T-helper 1 cell treated with Interleukin-12 subunit alpha and Interleukin-12 subunit beta and Interleukin-4 antibody, amounts not matched to agents 30 μg/mL and 1 μg/mL, for 36 hours (primary cell): ENCODE measurements around the gene PRSS27.
"Not testable (repeated sequence)": the region's sequence is repeated elsewhere in the genome, so short reads cannot be mapped to it uniquely, and the experiment has no call there.

Source experiments
- H3K27ac Mint-ChIP-seq: one replicate; pipeline ENCODE4 v1.8.0; 2021; ENCODE audit warnings: mild to moderate bottlenecking, mixed read lengths
- H3K27me3 Mint-ChIP-seq: one replicate; pipeline ENCODE4 v1.8.0; 2021; ENCODE audit warnings: low read depth, mixed read lengths
- H3K36me3 Mint-ChIP-seq: one replicate; pipeline ENCODE4 v1.8.0; 2021; ENCODE audit warnings: low read depth, mixed read lengths
- H3K4me1 Mint-ChIP-seq: one replicate; pipeline ENCODE4 v1.8.0; 2021; ENCODE audit warnings: low read depth, mixed read lengths
- H3K4me3 Mint-ChIP-seq: one replicate; pipeline ENCODE4 v1.8.0; 2021; ENCODE audit warnings: mild to moderate bottlenecking, moderate library complexity, mixed read lengths
- H3K9me3 Mint-ChIP-seq: one replicate; pipeline ENCODE4 v1.8.0; 2021; ENCODE audit warnings: mixed read lengths

The PRSS27 gene

GRCh38 chr16:2721634-2722173 is 1.7 kb upstream of the PRSS27 start:
- H3K36me3 Mint-ChIP-seq, H3K27me3 Mint-ChIP-seq: not testable (repeated sequence)

DNA sequence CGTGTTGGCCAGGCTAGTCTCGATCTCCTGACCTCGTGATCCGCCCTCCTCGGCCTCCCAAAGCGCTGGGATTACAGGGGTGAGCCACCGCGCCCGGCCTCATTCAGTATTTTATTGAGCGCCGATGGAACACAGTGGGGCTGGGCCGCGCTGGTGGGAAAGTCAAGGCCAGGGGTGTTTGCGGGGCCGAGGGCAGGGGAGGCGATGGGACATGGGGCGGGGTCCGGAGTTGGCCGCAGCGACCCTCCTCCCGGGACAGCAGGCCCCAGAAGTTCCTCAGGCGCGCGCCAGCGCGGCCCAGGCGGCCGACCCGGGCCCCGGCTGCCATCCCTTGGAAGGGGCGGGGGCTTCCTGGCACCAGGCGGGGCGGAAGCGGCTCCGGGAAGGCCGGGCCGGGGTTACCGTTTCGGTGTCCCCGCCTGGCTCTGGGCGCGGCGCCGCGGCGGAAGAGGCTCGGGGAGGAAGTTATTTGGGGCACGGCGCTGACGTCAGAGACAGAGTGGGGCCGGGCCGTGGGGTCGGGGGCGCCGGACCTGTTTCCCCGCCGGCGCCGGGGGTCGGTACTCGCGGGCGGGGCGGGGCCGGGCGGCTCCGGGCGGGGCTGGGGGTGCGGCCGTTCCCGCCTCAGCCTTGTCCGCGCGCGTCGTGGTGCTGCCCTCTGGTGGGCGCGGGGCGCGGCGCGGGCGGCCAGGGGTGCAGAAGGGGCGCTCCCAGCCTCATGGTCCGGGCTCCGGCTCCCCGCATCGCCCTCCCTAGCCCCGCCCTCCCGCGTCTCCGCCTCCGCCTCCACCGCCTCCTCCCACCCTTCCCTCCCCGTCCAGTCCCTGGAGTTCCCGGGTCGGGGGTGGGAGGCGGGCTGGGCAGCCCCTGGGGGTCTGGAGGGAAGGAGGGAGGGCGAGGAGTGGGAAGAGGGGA is 952 bp upstream of the PRSS27 start:
- Mint-ChIP-seq H3K4me1 (peaks cover 3% of the 10 kb centered on the region), H3K36me3 (no peaks in the 10 kb centered on the region)

More at GRCh38 chr16:2721634-2722173, 1.7 kb upstream of the PRSS27 start:
- peak overlapping the region; percentile 61 for H3K4me3 Mint-ChIP-seq
- not testable (repeated sequence) for H3K4me1 Mint-ChIP-seq, H3K9me3 Mint-ChIP-seq
- peak overlapping the region; percentile 55 for H3K27ac Mint-ChIP-seq

DNA sequence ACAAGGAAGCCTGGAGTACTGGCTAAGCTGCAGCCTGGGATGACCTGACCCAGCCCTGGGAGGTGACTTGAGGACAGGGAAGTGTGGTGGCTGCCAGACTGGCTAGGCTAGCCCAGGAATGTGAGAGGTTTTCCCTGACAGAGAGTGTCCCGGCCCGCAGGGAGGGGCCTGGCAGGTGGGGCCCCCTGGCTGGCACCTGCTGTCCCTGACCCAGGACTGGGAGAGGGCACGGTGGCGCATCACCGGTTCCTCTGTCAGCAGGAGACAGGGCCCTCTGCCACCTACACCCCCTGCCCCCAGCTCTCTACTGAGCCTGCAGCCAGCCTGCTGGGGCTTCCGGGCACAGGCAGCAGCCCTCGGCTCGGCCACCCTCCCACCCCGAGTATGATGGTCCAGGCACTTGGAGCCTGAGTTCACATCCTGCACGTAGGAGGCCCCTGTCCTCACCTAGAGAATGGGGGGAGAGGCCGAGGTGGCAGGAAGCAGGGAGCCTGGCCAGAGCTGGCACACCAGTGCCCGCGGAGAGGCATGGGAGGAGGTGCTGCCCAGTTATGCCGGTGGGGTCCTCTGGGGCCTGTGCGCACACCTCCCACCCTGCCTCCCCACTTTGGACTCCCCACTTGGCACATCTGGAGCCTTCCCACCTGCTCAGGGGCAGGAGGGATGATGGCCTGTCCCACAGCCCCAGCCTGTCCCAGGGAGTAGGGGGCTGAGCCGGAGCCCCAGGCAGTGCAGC is 528 bp downstream of the PRSS27 start:
- H3K9me3 Mint-ChIP-seq: no peaks in the 10 kb centered on the region
- H3K27ac Mint-ChIP-seq: no peak overlapping the region
- peaks cover 5% of the 10 kb centered on the region for H3K4me1 Mint-ChIP-seq
- H3K27me3 Mint-ChIP-seq: peaks cover 8% of the 10 kb centered on the region
- H3K4me3 Mint-ChIP-seq: peak overlapping the region; percentile 31
- H3K36me3 Mint-ChIP-seq: no peaks in the 10 kb centered on the region

More for the DNA sequence above, 952 bp upstream of the PRSS27 start:
- Mint-ChIP-seq H3K27ac (peak overlapping the region; percentile 74), H3K9me3 (no peaks in the 10 kb centered on the region), H3K27me3 (peaks cover 9% of the 10 kb centered on the region), H3K4me3 (peak overlapping the region; percentile 72)

DNA sequence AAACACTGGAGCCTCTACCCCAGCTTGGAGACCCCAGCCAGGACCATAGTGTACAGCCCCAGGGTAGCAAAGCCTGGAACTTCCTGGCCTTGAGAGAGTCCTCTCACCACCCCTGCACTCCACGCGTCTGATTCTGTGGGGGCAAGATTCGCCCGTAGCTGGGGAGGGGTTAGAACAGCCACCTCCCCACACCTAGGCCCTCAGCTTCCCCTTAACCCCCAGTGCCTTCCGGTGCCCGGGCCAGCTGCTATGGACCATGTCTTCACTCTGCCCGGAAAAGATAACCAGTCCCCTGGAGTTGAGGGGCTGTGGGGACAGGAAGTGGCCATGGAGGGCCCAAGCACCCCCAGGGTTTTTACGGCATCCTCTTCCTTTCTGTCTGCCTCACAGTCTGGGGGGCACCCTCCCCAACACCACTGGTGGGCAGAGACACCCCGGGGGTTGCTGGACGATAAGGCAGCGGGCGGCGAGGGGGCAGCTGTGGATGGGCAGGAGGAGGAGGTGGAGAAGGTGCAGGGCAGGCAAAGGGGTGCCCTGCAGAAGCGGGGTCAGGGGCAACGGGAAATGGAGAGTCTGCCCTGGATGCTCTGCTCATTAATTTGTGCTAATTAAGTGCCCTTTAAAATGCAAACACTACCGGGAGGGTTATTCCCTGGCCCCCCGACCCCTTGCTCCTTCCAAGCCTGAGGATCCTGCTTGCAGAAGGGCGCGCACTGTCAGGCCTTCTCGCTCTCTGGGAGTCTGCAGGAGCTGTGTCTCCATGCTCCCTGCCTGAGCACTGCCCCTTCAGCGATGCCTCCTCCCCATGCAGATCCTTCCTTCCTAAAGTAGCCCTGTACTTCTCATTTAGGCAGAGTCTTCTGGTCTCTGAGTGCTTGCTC is 2.4 kb downstream of the PRSS27 start:
- no peak overlapping the region for H3K27ac Mint-ChIP-seq

DNA sequence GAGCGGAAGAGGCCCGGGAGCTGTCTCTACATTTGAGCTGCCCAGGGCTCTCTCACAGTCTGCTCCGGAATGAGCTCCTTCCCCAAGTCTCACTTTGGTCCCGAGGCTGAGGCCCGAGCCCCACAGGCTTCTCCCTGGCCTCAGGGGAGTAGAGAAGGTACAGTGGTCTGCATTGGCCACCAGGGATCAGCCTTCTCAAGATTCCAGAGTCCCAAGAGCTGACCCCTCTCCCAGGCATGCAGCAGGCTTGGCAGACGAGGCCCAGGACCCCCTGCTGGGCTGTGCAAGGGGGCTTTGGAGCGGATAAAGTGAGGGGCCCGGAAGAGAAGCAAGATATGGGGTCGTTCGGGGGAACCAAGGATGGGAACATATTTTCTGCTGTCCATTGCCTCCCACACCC is 3.1 kb downstream of the PRSS27 start:
- Mint-ChIP-seq H3K27me3 (no peaks in the 10 kb centered on the region), H3K36me3 (no peaks in the 10 kb centered on the region), H3K4me3 (no peak overlapping the region), H3K27ac (no peak overlapping the region), H3K4me1 (peaks cover 1% of the 10 kb centered on the region), H3K9me3 (no peaks in the 10 kb centered on the region)

More for the DNA sequence above, 2.4 kb downstream of the PRSS27 start:
- Mint-ChIP-seq H3K4me3 (no peak overlapping the region), H3K36me3 (no peaks in the 10 kb centered on the region), H3K9me3 (no peaks in the 10 kb centered on the region), H3K4me1 (peaks cover 1% of the 10 kb centered on the region), H3K27me3 (no peaks in the 10 kb centered on the region)

DNA sequence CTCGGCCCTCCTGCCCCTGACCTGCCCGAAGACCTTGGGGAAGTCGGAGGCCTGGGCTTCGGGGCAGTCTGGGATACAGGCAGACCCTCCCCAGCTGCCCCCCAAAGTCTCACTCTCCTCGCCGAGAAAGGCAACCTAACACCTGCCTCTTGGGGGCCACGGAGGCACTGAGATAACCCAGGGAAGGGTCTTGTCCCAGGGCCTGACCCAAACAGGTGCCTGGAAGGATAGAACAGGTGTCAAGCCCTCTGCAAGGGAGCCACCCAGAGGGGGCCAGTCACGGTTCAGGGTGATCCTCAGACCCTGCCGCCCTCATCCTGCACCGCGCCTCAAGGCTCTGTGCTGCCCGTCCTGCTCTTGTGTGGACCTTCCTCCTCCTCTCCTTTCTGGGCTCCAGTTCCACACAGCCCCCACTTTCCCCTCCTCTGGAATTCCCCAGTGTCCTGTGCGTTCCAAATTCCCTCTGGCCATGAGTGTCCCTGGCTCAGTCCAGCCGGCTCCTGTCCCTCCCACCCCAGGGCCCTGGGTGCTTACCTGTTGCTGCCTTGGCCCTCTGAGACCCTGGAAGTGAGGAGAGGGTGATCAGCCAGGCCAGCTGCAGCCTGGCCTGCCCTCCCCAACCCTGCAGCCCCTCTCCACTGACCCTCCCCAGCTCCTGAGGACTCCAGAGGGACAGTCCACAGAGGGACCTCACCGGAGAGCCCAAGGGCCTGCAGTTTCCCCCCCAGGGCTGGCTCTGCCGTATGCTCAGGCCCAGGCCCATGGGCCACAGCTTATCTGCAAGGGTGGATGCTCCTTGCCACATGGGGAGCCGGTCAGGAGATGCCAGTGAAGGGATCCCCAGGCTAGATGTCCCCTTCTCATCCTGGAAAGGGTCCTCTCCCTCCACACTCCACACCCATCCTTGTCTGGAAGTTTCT is 3.8 kb downstream of the PRSS27 start:
- Mint-ChIP-seq H3K9me3 (no peaks in the 10 kb centered on the region), H3K27me3 (no peaks in the 10 kb centered on the region), H3K4me1 (peaks cover 1% of the 10 kb centered on the region), H3K36me3 (no peaks in the 10 kb centered on the region), H3K27ac (peak overlapping the region; percentile 15), H3K4me3 (peak overlapping the region; percentile 44)

DNA sequence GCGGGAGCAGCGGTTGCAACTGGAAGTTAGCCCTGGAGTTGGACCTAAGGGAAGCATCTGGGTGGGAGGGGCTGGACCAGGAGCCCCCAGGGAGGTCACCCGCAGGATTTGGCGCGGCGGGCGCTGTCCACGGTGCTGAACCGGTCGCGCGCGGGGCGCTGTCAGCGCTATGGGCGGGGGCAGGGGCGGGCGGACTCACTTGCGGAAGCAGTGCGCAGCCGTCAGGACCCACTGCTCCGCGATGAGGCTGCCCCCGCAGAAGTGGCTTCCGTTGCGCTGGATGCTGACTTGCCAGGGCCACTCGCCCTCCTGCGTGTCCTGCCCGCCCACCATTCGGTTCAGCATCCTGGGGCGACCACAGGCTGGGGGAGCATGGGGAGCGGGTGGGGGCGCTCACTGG is 4.5 kb downstream of the PRSS27 start:
- Mint-ChIP-seq H3K4me1 (peaks cover 1% of the 10 kb centered on the region), H3K4me3 (no peak overlapping the region), H3K9me3 (no peaks in the 10 kb centered on the region), H3K36me3 (no peaks in the 10 kb centered on the region), H3K27ac (no peak overlapping the region), H3K27me3 (no peaks in the 10 kb centered on the region)

DNA sequence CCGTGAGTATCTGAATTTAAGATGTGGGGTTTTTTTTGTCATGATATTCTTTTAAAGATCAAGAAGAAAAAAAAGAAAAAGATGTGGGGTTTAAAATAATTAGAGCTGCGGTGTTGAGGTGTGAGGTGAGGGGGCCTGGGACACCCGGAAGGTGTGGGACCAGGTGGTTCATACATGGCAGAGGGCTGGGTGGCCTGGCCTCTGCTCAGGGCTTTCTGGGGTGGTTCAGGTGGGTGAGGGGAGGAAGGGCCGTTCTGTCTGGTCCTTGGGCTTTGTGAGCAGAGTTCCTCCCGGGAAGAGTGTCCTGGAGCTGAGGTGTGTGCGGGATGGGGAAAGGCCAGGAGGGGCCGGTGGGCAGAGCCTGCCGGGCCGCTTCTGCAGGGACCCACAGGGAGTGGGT is 5.0 kb downstream of the PRSS27 start:
- Mint-ChIP-seq H3K27me3 (no peaks in the 10 kb centered on the region), H3K4me1 (peaks cover 1% of the 10 kb centered on the region), H3K9me3 (no peaks in the 10 kb centered on the region), H3K27ac (no peak overlapping the region), H3K36me3 (no peaks in the 10 kb centered on the region), H3K4me3 (no peak overlapping the region)

DNA sequence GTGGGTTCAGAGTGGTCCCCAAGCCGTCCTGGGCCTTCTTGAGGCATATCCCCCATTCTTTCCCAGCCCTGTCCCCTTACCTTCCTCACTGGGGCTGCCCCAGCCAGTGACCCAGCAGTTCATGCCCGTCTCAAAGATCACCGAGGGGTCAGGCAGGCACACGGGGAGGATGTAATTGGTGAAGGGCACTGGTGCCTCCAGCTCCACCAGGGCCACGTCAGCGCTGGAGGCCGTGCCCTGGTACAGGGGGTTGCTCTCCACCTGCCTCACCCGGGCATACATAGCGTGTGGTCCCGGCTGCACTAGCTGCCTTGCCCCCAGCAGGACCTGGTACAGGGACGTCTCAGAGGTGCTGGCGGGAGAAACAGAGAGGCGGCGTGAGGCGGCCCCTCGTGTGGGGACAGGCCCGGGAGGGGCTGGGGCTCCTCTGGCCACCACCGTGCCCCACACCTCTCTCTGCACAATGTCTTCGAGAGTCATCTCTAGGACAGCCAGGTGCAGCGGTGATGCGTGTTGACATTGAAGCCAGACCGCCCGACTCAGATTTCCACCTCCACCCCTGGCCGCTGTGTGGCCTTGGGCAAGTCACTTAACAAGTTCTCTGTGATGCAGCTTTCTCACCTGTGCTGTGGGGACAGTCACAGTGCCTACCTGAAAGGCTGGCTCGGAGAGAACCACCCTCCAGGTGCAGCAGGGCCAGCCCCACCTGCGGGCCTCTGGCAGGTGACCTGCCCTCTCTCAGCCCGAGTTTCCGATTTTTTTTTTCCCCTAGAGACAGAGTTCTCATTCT is 5.8 kb downstream of the PRSS27 start:
- Mint-ChIP-seq H3K27me3 (no peaks in the 10 kb centered on the region), H3K4me3 (no peak overlapping the region), H3K27ac (no peak overlapping the region), H3K9me3 (no peaks in the 10 kb centered on the region), H3K4me1 (peaks cover 1% of the 10 kb centered on the region), H3K36me3 (no peaks in the 10 kb centered on the region)

DNA sequence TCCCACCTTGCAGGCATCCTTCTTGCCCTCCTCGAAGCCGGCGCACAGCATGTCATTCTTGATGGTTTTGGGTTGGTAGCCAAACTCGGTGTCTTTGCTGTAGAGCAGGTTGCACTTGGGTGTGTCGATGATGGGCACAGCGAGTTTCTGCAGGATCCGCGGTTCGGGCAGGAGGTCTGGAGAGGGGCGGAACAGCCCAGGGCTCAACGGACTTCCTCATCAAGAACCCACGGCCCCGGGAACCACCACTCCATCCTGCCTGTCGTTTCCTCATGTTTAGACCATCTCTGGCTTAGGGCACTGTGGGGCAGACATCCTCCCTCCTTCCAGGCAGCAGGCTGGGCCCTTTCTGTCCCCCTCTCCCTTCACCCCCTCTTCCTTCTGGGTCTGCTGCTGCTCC is 6.5 kb downstream of the PRSS27 start:
- no peak overlapping the region for H3K27ac Mint-ChIP-seq
- H3K4me3 Mint-ChIP-seq: no peak overlapping the region
- H3K36me3 Mint-ChIP-seq: no peaks in the 10 kb centered on the region
- no peaks in the 10 kb centered on the region for H3K27me3 Mint-ChIP-seq
- H3K4me1 Mint-ChIP-seq: peaks cover 1% of the 10 kb centered on the region
- no peaks in the 10 kb centered on the region for H3K9me3 Mint-ChIP-seq

DNA sequence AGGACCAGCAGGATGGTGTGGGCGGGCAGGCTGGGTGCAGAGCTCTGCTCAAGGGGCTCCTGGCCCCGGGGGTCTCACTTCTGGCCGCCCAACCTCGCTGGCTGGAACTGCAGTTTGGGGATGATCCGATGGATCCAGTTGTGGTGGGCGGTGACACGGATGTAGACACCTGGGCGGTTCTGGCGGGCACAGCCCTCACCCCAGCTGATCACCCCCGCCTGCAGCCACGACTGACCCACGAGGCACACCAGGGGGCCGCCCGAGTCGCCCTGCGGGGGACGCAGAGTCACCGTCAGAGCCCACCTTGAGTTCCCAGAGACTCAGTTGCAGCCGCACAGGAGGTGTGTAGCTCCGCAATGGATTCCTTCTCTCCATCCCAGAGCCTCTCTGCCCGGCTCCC is 7.5 kb downstream of the PRSS27 start:
- H3K27ac Mint-ChIP-seq: no peak overlapping the region
- peaks cover 1% of the 10 kb centered on the region for H3K4me1 Mint-ChIP-seq
- no peak overlapping the region for H3K4me3 Mint-ChIP-seq
- no peaks in the 10 kb centered on the region for H3K9me3 Mint-ChIP-seq
- peaks cover 5% of the 10 kb centered on the region for H3K36me3 Mint-ChIP-seq
- no peaks in the 10 kb centered on the region for H3K27me3 Mint-ChIP-seq

DNA sequence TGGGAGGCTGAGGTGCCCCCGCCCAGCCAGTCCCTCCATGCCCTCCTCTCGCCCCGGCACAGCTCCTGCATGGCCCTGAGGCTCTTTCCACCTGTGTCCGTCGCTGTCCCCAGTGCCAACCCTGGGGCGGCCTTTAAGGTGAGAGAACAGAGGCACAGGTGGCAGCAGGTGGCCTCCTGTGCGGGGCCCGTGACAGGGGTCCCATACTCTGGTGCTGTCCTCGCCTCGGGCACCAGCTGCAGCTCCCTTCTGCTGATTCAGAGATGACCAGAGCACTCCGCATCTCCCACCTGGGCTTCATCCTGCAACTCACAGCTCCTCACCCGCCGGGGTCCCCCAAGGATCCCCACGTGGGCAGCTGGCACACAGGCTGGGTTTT is 8.0 kb downstream of the PRSS27 start:
- Mint-ChIP-seq H3K36me3 (peaks cover 5% of the 10 kb centered on the region), H3K27me3 (no peaks in the 10 kb centered on the region), H3K4me3 (no peak overlapping the region), H3K9me3 (no peaks in the 10 kb centered on the region), H3K4me1 (peaks cover 1% of the 10 kb centered on the region), H3K27ac (no peak overlapping the region)
